ENCODE results near the gene PRKCD. TPM values are rescaled to one million over a fixed set of nuclear protein-coding genes. Genes with fewer than 3 reads are reported as not detected.

The PRKCD gene
- total RNA-seq, 1 donor from 2014 or later, result 103 TPM

DNA sequence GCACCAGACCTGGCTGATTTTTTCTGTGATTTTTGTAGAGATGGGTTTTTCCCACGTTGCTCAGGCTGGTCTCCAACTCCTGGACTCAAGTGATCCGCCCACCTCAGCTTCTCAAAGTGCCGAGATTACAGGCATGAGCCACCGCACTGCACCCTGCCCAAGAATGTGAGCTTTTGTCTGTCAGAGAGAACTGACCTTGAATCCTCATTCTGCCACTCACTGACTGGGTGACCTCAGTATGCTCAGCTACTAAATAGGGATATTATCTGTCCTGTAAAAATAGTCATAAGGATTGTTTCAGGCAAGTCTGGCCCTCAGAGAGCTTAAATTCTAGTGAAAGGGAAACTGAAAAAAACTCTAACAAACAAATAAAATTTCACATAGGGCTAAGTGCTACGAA lies 28.7 kb upstream of the PRKCD start:
- DNase-seq, result no peak
- peaks cover 38% of the 10 kb centered on the region for H3K4me1 ChIP-seq
- no peak overlapping the region for H3K27ac ChIP-seq
- TF ChIP-seq, protein P1, sequence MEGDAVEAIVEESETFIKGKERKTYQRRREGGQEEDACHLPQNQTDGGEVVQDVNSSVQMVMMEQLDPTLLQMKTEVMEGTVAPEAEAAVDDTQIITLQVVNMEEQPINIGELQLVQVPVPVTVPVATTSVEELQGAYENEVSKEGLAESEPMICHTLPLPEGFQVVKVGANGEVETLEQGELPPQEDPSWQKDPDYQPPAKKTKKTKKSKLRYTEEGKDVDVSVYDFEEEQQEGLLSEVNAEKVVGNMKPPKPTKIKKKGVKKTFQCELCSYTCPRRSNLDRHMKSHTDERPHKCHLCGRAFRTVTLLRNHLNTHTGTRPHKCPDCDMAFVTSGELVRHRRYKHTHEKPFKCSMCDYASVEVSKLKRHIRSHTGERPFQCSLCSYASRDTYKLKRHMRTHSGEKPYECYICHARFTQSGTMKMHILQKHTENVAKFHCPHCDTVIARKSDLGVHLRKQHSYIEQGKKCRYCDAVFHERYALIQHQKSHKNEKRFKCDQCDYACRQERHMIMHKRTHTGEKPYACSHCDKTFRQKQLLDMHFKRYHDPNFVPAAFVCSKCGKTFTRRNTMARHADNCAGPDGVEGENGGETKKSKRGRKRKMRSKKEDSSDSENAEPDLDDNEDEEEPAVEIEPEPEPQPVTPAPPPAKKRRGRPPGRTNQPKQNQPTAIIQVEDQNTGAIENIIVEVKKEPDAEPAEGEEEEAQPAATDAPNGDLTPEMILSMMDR (IDR thresholded peaks at IDR 0.05), result no peak
- no peaks in the 10 kb centered on the region for H3K9me3 ChIP-seq
- no peaks in the 10 kb centered on the region for H3K27me3 ChIP-seq (ENCODE audit: low read depth)
- no peak overlapping the region for H3K4me3 ChIP-seq
- ATAC-seq, result no peak
- H3K36me3 ChIP-seq, result no peaks in the 10 kb centered on the region
- intact Hi-C loops (cut with DNase I), result no loop called here

DNA sequence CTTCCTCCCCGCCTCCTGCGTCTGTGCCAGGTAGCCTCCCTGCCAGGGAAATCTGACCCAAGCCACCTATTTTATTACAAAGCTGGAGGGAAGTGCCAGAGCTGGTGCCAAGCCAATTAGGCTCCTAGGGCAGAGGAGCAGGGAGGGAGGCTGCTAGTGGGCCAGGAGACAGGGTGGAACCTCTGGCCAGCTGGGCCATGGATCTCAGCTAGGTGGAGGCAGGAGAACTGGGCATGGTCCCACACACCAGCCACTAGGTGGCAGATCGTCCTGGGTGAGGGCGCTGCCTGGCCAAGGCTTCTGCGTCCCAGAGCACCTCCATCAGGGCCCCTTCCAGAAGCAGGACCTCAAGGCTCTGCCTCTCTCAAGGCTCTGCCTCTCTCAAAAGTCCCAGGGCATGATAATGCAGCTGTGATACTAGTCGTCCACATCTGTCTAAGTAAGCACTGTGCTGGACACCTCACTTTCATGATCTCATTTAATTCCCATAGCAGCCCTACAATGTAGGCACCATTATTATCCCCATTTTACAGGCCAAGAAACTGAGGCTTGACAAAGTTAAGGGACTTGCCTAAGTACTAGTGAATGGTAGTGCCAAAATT lies 26.3 kb upstream of the PRKCD start:
- Histone ChIP-seq H3K27ac (no peak overlapping the region), H3K4me1 (peaks cover 29% of the 10 kb centered on the region), H3K36me3 (no peaks in the 10 kb centered on the region), H3K4me3 (no peak overlapping the region), H3K9me3 (no peaks in the 10 kb centered on the region), H3K27me3 (ENCODE audit: low read depth) (no peaks in the 10 kb centered on the region)
- peak; percentile 90 to 94 for ATAC-seq
- intact Hi-C loops (cut with DNase I), result no loop called here
- TF ChIP-seq, protein P1 (IDR thresholded peaks at IDR 0.05), result peak; percentile 85
- peak; percentile 92 for DNase-seq

DNA sequence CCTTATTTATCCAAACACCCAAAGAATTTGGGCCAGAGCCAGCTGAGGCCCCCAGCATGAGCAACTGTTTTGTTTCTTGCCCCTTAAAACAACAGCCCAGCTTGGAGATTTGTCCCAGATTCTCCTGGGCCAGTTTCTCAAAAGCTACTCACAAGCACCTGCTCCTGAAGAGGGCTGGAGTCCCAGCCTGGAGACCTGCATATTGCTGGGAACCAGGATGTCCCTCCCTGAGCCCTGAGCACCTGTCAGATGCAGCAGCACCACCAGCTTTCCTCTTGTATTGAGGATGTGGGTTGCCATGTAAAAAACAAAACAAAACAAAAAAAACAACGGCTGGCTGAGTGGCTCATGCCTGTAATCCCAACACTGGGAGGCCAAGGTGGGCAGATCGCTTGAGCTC lies 23.8 kb upstream of the PRKCD start:
- ATAC-seq (no peak), DNase-seq (no peak)
- H3K9me3 ChIP-seq, result no peaks in the 10 kb centered on the region
- no peaks in the 10 kb centered on the region for H3K36me3 ChIP-seq
- no peaks in the 10 kb centered on the region for H3K27me3 ChIP-seq (ENCODE audit: low read depth)
- intact Hi-C loops (cut with DNase I), result no loop called here
- no peak overlapping the region for H3K4me3 ChIP-seq
- H3K4me1 ChIP-seq, result peaks cover 27% of the 10 kb centered on the region
- TF ChIP-seq, protein P1 (IDR thresholded peaks at IDR 0.05), result no peak
- H3K27ac ChIP-seq, result no peak overlapping the region

DNA sequence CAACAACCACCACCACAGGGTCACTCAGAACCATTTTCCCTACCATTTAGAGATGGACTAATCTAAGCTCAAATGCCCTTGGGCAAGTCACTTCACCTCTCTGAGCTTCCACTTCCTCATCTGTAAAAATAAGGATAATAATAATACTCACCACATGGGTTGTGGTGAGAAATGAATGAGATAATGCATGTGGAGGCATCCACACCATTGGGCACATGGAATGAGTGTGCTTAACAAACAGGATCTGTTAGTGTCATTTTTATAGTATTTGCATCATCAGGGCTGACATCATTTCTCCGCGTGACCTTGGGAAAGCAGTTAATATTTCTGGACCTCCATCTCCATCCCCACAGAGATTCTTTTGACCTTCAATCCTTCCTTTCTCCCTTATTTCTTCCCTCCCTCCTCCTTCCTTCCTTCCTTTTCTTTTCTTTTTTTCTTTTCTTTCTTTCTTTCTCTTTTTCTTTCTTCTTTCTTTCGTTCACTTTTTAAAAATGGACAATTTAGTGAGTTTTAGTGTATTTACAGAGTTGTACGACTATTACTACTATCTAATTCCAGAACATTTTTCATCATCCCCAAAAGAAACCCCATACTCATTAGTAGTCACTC lies 23.1 kb upstream of the PRKCD start:
- H3K27ac ChIP-seq, result no peak overlapping the region
- H3K27me3 ChIP-seq (ENCODE audit: low read depth), result no peaks in the 10 kb centered on the region
- ATAC-seq (no peak), DNase-seq (no peak)
- intact Hi-C loops (cut with DNase I), result no loop called here
- TF ChIP-seq, protein P1 (IDR thresholded peaks at IDR 0.05), result no peak
- no peaks in the 10 kb centered on the region for H3K9me3 ChIP-seq
- H3K4me1 ChIP-seq, result peaks cover 34% of the 10 kb centered on the region
- no peak overlapping the region for H3K4me3 ChIP-seq
- H3K36me3 ChIP-seq, result no peaks in the 10 kb centered on the region

DNA sequence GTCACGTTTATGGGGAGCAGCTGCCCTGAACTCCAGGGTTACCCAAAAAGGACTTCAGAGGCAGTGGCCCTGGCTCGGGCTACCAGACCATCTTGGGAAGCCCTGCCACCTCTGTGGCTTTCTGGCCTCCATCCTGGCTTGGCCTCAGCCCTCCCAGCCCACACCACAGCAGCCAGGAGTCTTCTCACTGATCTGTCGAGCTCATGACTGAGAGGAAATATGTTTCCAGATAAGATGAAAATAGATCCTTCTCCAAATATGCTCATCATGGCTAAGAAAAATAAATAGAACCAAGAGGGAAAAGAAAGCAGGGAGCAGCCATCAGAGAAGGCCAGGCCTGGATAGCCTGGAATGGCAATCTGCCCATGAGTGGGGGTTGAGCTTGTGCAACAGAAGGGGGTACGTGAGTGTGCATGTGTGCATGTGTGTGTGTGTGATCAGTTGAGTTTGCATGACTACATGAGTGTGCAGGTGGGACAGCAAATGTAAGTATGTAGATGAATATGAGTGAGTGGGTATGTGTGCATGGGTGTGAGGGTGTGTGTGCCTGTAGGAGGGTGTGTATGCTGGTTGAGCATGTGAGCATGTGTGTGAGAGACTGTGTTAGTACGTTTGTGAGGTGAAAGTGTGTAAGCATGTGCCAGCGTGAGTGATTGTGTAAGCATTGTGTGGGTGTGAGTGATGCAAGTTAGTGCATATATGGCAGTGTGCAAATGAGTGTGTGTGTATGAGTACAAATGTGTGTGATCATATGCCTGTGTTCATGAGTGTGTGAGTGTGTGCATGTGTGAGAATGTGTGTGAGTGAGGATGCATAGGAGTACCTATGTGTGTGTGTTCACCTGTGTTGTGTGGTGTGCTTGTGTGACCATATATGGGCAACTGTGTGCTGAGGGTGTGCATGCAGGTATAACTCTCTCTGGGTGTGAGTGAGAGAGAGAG lies 20.8 kb upstream of the PRKCD start:
- peaks cover 27% of the 10 kb centered on the region for H3K4me1 ChIP-seq
- H3K9me3 ChIP-seq, result no peaks in the 10 kb centered on the region
- H3K27me3 ChIP-seq (ENCODE audit: low read depth), result no peaks in the 10 kb centered on the region
- no peaks in the 10 kb centered on the region for H3K36me3 ChIP-seq
- intact Hi-C loops (cut with DNase I), result no loop called here
- TF ChIP-seq, protein P1 (IDR thresholded peaks at IDR 0.05), result no peak
- no peak overlapping the region for H3K27ac ChIP-seq
- DNase-seq, result no peak
- no peak for ATAC-seq
- no peak overlapping the region for H3K4me3 ChIP-seq

All from lower lobe of right lung (tissue), 2 donors.